WTC11 (cell line): ENCODE data around the gene CTNNA3. TPM values are rescaled to one million over a fixed set of nuclear protein-coding genes. Genes with fewer than 3 reads are reported as not detected.

Experiments
- ATAC-seq: fragments of 200-7000 bp; cut with Tn5 transposase; 2 replicates; pipeline ENCODE4 v1.10.0; 2021; ENCODE audit warnings: mild to moderate bottlenecking, moderate library complexity
- CTCF ChIA-PET: fragments of 300-600 bp; sonication (Branson Sonifier 250); formaldehyde crosslinking; loops from one replicate; lab custom pipeline; 2021; ENCODE audit warnings: antibody characterized with exemption; lab: Charles Lee
- POLR2A ChIA-PET: fragments of 350-600 bp; sonication (Branson Sonifier 250); formaldehyde crosslinking; loops from one replicate; lab custom pipeline; 2021; ENCODE audit warnings: antibody characterized with exemption; lab: Charles Lee
- DNase-seq: peaks from one replicate; pipeline ENCODE4 v3.0.0; 2021; ENCODE audit warnings: low spot score
- H3K27ac Mint-ChIP-seq: 2 replicates; pipeline ENCODE4 v1.8.0; 2021; ENCODE audit warnings: mixed read lengths
- H3K27me3 Mint-ChIP-seq: 2 replicates; pipeline ENCODE4 v1.8.0; 2021; ENCODE audit warnings: low read depth, mild to moderate bottlenecking, moderate library complexity, mixed read lengths
- H3K36me3 Mint-ChIP-seq: 2 replicates; pipeline ENCODE4 v1.8.0; 2021; ENCODE audit warnings: mixed read lengths
- H3K4me1 Mint-ChIP-seq: 2 replicates; pipeline ENCODE4 v1.8.0; 2022; ENCODE audit warnings: mixed read lengths
- H3K4me3 Mint-ChIP-seq: 2 replicates; pipeline ENCODE4 v1.8.0; 2021; ENCODE audit warnings: mild to moderate bottlenecking, moderate library complexity, mixed read lengths
- H3K9me3 Mint-ChIP-seq: 2 replicates; pipeline ENCODE4 v1.8.0; 2021; ENCODE audit warnings: mixed read lengths
- CREM ChIP-seq: sonication (generic); formaldehyde crosslinking; IDR thresholded peaks from 2 replicates; pipeline ENCODE4 v1.8.1; 2022; ENCODE audit warnings: mild to moderate bottlenecking, missing genetic modification reagents, moderate library complexity
- ETV6 ChIP-seq: sonication (generic); formaldehyde crosslinking; IDR thresholded peaks from 2 replicates; pipeline ENCODE4 v1.8.1; 2022; ENCODE audit warnings: mild to moderate bottlenecking, missing genetic modification reagents
- FOXJ3 ChIP-seq: sonication (generic); formaldehyde crosslinking; IDR thresholded peaks from 2 replicates; pipeline ENCODE4 v1.9.0; 2021; ENCODE audit warnings: missing genetic modification reagents, mild to moderate bottlenecking, borderline replicate concordance
- FOXK1 ChIP-seq: sonication (generic); formaldehyde crosslinking; IDR thresholded peaks from 2 replicates; pipeline ENCODE4 v1.8.0; 2022; ENCODE audit warnings: mild to moderate bottlenecking, moderate library complexity, missing genetic modification reagents
- HMGXB4 ChIP-seq: sonication (generic); formaldehyde crosslinking; IDR thresholded peaks from 2 replicates; pipeline ENCODE4 v1.8.1; 2023; ENCODE audit warnings: mild to moderate bottlenecking, moderate library complexity, missing genetic modification reagents
- MAX ChIP-seq: sonication (generic); formaldehyde crosslinking; IDR thresholded peaks from 2 replicates; pipeline ENCODE4 v1.8.0; 2022; ENCODE audit warnings: mild to moderate bottlenecking, missing genetic modification reagents
- MLX ChIP-seq: sonication (generic); formaldehyde crosslinking; IDR thresholded peaks from 2 replicates; pipeline ENCODE4 v1.8.1; 2023; ENCODE audit warnings: mild to moderate bottlenecking, missing genetic modification reagents, moderate library complexity
- MYBL2 ChIP-seq: sonication (generic); formaldehyde crosslinking; IDR thresholded peaks from 2 replicates; pipeline ENCODE4 v1.8.1; 2023; ENCODE audit warnings: mild to moderate bottlenecking, moderate library complexity, missing genetic modification reagents
- NFATC4 ChIP-seq: fragments of 250-450 bp; sonication (Bioruptor Pico); IDR thresholded peaks from 2 replicates; pipeline ENCODE4 v1.9.0; 2021; ENCODE audit warnings: mild to moderate bottlenecking
- NR3C1 ChIP-seq: sonication (generic); formaldehyde crosslinking; conservative IDR thresholded peaks from 2 replicates; pipeline ENCODE4 v1.8.1; 2023; ENCODE audit warnings: low read depth, mild to moderate bottlenecking, missing genetic modification reagents
- PRRX2 ChIP-seq: fragments of 250-450 bp; sonication (Bioruptor Pico); IDR thresholded peaks from 2 replicates; pipeline ENCODE4 v1.8.0; 2021; ENCODE audit warnings: mild to moderate bottlenecking
- SP1 ChIP-seq: sonication (generic); formaldehyde crosslinking; conservative IDR thresholded peaks from 2 replicates; pipeline ENCODE4 v1.8.1; 2022; ENCODE audit warnings: missing genetic modification reagents
- TEAD1 ChIP-seq: sonication (generic); formaldehyde crosslinking; IDR thresholded peaks from 2 replicates; pipeline ENCODE4 v1.8.0; 2022; ENCODE audit warnings: mild to moderate bottlenecking, missing genetic modification reagents
- ZBTB21 ChIP-seq: sonication (generic); formaldehyde crosslinking; IDR thresholded peaks from 2 replicates; pipeline ENCODE4 v1.8.1; 2023; ENCODE audit warnings: mild to moderate bottlenecking, missing genetic modification reagents, borderline replicate concordance
- total RNA-seq: library from RNA; stranded (reverse); gene quantifications from 3 replicates; pipeline ENCODE4 v1.2.3, GENCODE V29; 2021
- TF ChIP-seq, protein P1 (sequence below): fragments of 250-450 bp; sonication (Bioruptor Pico); IDR thresholded peaks from 2 replicates; pipeline ENCODE4 v1.9.0; 2021; ENCODE audit warnings: mild to moderate bottlenecking
- TF ChIP-seq, protein P2 (sequence below): fragments of 200-600 bp; IDR thresholded peaks from 2 replicates; pipeline ENCODE4 v1.8.0; 2022; ENCODE audit warnings: antibody characterized with exemption
- TF ChIP-seq, protein P3 (sequence below): sonication (generic); formaldehyde crosslinking; IDR thresholded peaks from 2 replicates; pipeline ENCODE4 v1.8.1; 2023; ENCODE audit warnings: mild to moderate bottlenecking, missing genetic modification reagents

Gene CTNNA3
- total RNA-seq, 1 experiment from 2014 or later, result 6.1 TPM

- Mint-ChIP-seq H3K27ac (no peak overlapping the region), H3K4me1 (no peaks in the 10 kb centered on the region), H3K9me3 (no peaks in the 10 kb centered on the region), H3K4me3 (no peak overlapping the region), H3K36me3 (no peaks in the 10 kb centered on the region), H3K27me3 (no peaks in the 10 kb centered on the region)
- no peak for TF ChIP-seq MLX (CRISPR knock-in tag)
- no peak for TF ChIP-seq MYBL2
- TF ChIP-seq, protein P1, sequence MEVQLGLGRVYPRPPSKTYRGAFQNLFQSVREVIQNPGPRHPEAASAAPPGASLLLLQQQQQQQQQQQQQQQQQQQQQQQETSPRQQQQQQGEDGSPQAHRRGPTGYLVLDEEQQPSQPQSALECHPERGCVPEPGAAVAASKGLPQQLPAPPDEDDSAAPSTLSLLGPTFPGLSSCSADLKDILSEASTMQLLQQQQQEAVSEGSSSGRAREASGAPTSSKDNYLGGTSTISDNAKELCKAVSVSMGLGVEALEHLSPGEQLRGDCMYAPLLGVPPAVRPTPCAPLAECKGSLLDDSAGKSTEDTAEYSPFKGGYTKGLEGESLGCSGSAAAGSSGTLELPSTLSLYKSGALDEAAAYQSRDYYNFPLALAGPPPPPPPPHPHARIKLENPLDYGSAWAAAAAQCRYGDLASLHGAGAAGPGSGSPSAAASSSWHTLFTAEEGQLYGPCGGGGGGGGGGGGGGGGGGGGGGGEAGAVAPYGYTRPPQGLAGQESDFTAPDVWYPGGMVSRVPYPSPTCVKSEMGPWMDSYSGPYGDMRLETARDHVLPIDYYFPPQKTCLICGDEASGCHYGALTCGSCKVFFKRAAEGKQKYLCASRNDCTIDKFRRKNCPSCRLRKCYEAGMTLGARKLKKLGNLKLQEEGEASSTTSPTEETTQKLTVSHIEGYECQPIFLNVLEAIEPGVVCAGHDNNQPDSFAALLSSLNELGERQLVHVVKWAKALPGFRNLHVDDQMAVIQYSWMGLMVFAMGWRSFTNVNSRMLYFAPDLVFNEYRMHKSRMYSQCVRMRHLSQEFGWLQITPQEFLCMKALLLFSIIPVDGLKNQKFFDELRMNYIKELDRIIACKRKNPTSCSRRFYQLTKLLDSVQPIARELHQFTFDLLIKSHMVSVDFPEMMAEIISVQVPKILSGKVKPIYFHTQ (CRISPR knock-in tag), result no peak
- TF ChIP-seq NR3C1 (CRISPR knock-in tag), result no peak
- no peak for TF ChIP-seq PRRX2 (CRISPR knock-in tag)
- TF ChIP-seq, protein P2, sequence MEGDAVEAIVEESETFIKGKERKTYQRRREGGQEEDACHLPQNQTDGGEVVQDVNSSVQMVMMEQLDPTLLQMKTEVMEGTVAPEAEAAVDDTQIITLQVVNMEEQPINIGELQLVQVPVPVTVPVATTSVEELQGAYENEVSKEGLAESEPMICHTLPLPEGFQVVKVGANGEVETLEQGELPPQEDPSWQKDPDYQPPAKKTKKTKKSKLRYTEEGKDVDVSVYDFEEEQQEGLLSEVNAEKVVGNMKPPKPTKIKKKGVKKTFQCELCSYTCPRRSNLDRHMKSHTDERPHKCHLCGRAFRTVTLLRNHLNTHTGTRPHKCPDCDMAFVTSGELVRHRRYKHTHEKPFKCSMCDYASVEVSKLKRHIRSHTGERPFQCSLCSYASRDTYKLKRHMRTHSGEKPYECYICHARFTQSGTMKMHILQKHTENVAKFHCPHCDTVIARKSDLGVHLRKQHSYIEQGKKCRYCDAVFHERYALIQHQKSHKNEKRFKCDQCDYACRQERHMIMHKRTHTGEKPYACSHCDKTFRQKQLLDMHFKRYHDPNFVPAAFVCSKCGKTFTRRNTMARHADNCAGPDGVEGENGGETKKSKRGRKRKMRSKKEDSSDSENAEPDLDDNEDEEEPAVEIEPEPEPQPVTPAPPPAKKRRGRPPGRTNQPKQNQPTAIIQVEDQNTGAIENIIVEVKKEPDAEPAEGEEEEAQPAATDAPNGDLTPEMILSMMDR, result no peak
- TF ChIP-seq ETV6 (CRISPR knock-in tag), result no peak
- no peak for TF ChIP-seq CREM (CRISPR knock-in tag)
- TF ChIP-seq FOXK1 (CRISPR knock-in tag), result no peak
- TF ChIP-seq TEAD1 (CRISPR knock-in tag), result no peak
- no peak for TF ChIP-seq SP1 (CRISPR knock-in tag)
- no peak for TF ChIP-seq ZBTB21 (CRISPR knock-in tag)
- ChIA-PET CTCF (no interaction called here), POLR2A (no interaction called here)
- ATAC-seq (no peak), DNase-seq (no peak)
Observed at GRCh38 chr10:66555061-66555460, 1140.9 kb downstream of the CTNNA3 start.

DNA sequence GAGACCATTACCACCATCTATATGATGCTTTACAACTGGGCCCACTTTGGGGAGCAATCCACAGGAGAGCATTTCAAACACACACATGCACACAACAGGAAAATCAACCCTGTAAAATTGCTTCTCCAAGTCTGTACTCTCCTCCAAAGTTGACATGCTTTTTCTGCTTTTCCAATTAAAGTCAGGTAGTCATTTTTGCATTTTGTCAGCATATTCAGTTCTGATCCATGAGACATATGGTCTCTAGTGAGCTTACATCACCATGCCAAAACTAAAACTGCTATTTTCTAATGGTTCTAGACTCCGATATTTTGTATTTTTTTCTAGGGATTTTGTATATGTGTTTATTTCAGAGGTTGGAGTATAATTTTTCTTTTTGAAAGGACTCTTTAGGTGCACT lies 1143.7 kb downstream of the CTNNA3 start:
- H3K4me1 Mint-ChIP-seq, result no peaks in the 10 kb centered on the region
- TF ChIP-seq HMGXB4, result no peak
- ChIA-PET CTCF (no interaction called here), POLR2A (no interaction called here)
- H3K36me3 Mint-ChIP-seq, result no peaks in the 10 kb centered on the region
- no peak for ATAC-seq
- H3K4me3 Mint-ChIP-seq, result no peak overlapping the region
- no peak overlapping the region for H3K27ac Mint-ChIP-seq
- no peaks in the 10 kb centered on the region for H3K27me3 Mint-ChIP-seq
- H3K9me3 Mint-ChIP-seq, result no peaks in the 10 kb centered on the region; the same call in 1 of the 2 replicates
- DNase-seq, result no peak

DNA sequence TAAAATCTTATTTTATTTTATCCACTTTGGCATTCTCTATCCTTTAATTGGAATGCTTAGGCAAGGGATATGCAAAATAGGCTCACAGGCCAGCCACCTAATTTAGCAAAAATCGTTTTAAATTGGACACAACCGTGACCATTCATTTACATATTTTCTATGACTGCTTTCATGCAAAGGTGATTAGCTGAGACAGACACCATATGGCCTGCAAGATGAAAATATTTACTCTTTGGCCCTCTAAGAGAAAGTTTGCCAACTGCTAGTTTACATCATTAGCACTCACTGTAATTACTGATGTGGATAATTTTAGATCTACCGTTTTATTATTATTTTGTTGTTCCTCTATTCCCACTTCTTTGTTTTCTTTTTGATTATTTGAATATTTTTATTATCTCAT lies 1145.6 kb downstream of the CTNNA3 start:
- Mint-ChIP-seq H3K27ac (no peak overlapping the region), H3K36me3 (no peaks in the 10 kb centered on the region), H3K4me1 (no peaks in the 10 kb centered on the region), H3K9me3 (no peaks in the 10 kb centered on the region; the same call in 1 of the 2 replicates), H3K27me3 (no peaks in the 10 kb centered on the region), H3K4me3 (no peak overlapping the region)
- POLR2A ChIA-PET, result no interaction called here
- ATAC-seq (no peak), DNase-seq (no peak)
- CTCF ChIA-PET, result no interaction called here
- TF ChIP-seq MAX (CRISPR knock-in tag) (no peak), NFATC4 (CRISPR knock-in tag) (no peak), FOXJ3 (no peak)
- TF ChIP-seq, protein P3, sequence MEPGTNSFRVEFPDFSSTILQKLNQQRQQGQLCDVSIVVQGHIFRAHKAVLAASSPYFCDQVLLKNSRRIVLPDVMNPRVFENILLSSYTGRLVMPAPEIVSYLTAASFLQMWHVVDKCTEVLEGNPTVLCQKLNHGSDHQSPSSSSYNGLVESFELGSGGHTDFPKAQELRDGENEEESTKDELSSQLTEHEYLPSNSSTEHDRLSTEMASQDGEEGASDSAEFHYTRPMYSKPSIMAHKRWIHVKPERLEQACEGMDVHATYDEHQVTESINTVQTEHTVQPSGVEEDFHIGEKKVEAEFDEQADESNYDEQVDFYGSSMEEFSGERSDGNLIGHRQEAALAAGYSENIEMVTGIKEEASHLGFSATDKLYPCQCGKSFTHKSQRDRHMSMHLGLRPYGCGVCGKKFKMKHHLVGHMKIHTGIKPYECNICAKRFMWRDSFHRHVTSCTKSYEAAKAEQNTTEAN (CRISPR knock-in tag), result no peak
